Astrocyte of the cerebellum (primary cell): ENCODE data around the gene AMOTL1.

Experiments
- DNase-seq: peaks from one replicate; pipeline ENCODE4 v3.0.0-alpha.2; 2011; ENCODE audit warnings: low read depth
- H3K4me3 ChIP-seq: 2 replicates; pipeline ENCODE4 v1.5.1; 2011; ENCODE audit warnings: mild to moderate bottlenecking, low read depth, low read length, moderate library complexity
- CTCF ChIP-seq: IDR thresholded peaks from 2 replicates; pipeline ENCODE4 v1.5.1; 2012; ENCODE audit warnings: low read length, low read depth, moderate library complexity, mild to moderate bottlenecking; ENCODE audit errors: missing control alignments
- in situ Hi-C: cut with HindIII; loops from 2 replicates; pipeline ENCODE4 v1.10.0; 2017; ENCODE audit warnings: low sequenced_read_pairs

The AMOTL1 gene

GRCh38 chr11:94868468-94868867, 100.3 kb downstream of the AMOTL1 start:
- in situ Hi-C loops: no loop called here
- TF ChIP-seq CTCF: no peak
- no peak for DNase-seq
- no peak overlapping the region for H3K4me3 ChIP-seq

- TF ChIP-seq CTCF: no peak
- no peak overlapping the region for H3K4me3 ChIP-seq
- no peak for DNase-seq
- in situ Hi-C loops: no loop called here
Measured at GRCh38 chr11:94869186-94869585, 101.0 kb downstream of the AMOTL1 start.

DNA sequence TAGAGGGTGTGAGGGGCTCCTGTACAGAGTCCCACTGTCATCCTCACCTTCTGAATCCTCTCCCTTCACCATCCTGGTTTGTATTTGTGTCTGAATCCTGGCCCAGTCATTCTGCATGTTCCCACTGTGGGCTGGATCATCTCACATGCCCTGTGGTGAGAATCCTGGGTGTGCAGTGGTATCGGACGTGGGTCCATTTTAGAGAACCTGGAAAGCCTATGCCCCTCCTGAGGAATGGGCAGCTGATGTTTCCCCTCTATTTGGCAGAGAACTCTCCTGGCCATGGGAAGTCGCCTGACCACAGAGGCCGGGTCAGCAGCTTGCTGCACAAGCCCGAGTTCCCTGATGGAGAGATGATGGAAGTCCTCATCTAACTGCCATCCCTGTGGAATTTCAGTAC, 102.3 kb downstream of the AMOTL1 start:
- DNase-seq: no peak
- in situ Hi-C loops: no loop called here
- no peak for TF ChIP-seq CTCF
- H3K4me3 ChIP-seq: no peak overlapping the region

GRCh38 chr11:94871491-94872185, 103.5 kb downstream of the AMOTL1 start:
- no peak for DNase-seq
- H3K4me3 ChIP-seq: no peak overlapping the region
- no peak for TF ChIP-seq CTCF
- in situ Hi-C loops: no loop called here

DNA sequence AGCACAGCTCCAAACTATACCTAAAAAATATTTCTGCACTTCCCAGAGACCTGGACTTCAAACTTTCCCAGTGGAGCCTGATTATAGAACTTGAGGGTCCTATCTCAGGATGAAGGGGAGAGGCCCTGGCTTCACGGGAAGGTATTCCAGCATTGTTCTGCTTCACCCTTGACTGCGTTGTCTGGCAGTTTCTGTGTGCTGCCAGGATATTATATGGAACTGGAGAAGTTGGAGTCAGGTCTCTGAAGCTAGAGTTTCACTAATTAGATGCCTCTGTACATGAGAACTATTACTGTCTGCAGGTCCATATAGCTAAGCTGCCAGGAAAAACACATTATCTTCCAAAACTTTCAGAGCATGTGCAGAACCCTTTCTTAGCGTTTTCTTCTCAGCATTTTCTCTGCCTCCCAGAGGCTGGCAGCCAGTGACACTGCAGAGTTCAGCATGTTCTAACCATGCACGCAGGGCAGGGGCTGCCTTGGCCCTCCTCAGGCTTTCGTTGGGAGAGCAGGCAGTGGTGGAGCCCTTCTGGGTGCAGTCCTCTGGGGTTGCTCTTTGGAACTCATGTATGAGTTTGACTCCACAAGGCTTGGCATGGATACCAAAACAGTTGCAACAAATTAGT, 105.9 kb downstream of the AMOTL1 start:
- no peak overlapping the region for H3K4me3 ChIP-seq
- TF ChIP-seq CTCF: no peak
- in situ Hi-C loops: no loop called here
- no peak for DNase-seq

DNA sequence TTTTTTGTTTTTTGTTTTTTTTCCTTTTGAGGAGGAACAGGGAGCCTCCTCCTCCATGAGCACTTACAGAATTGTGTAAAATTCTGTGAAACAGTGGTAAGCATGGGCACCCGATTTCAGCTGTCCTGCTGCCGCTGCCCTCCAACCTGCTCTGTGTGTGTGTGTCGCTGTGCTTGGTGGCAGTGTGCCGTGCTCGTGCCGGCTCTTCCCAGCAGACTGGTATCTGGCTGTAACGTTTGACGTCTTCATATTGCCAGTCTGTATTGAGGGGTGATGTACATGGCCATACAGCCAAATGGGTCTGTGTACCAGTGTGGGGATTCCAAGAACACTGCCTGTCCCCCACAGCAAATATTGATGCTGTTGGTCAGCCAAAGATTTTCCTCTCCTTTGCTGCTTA, 108.1 kb downstream of the AMOTL1 start:
- TF ChIP-seq CTCF: no peak
- no peak for DNase-seq
- H3K4me3 ChIP-seq: no peak overlapping the region
- in situ Hi-C loops: no loop called here
